GM12873 (cell line): Measurements from ENCODE around the gene FERMT2.

Experiments used
- TF ChIP-seq, protein P1 (sequence below): IDR thresholded peaks from 2 replicates; pipeline ENCODE4 v1.5.1; 2012; ENCODE audit warnings: low read depth, mild to moderate bottlenecking, moderate library complexity, low read length, control low read depth; ENCODE audit not compliant: insufficient read depth; ENCODE audit errors: missing control alignments

The FERMT2 gene

GRCh38 chr14:52922656-52923055 is 28.2 kb downstream of the FERMT2 start:
- TF ChIP-seq, protein P1, sequence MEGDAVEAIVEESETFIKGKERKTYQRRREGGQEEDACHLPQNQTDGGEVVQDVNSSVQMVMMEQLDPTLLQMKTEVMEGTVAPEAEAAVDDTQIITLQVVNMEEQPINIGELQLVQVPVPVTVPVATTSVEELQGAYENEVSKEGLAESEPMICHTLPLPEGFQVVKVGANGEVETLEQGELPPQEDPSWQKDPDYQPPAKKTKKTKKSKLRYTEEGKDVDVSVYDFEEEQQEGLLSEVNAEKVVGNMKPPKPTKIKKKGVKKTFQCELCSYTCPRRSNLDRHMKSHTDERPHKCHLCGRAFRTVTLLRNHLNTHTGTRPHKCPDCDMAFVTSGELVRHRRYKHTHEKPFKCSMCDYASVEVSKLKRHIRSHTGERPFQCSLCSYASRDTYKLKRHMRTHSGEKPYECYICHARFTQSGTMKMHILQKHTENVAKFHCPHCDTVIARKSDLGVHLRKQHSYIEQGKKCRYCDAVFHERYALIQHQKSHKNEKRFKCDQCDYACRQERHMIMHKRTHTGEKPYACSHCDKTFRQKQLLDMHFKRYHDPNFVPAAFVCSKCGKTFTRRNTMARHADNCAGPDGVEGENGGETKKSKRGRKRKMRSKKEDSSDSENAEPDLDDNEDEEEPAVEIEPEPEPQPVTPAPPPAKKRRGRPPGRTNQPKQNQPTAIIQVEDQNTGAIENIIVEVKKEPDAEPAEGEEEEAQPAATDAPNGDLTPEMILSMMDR, result no peak

DNA sequence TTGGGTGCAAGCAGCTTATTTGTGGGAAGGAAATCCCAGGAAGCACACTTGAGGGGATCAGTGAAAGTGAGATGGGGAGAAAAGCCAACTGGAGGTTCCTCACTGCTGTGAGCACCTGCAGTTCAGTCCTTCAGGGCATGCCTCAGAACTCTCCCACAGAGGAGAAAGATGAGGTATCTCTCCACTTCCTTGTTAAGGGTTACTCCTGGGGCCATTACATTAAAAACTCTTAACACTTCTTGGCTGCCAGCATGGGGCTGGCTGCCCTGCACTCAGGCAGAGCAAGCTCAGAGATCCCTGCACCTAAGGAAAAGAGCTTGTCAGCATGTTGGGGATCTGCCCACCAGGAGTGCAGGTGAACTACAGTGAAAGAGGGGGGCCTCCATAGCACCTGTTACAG is 28.8 kb downstream of the FERMT2 start:
- TF ChIP-seq, protein P1, result no peak

DNA sequence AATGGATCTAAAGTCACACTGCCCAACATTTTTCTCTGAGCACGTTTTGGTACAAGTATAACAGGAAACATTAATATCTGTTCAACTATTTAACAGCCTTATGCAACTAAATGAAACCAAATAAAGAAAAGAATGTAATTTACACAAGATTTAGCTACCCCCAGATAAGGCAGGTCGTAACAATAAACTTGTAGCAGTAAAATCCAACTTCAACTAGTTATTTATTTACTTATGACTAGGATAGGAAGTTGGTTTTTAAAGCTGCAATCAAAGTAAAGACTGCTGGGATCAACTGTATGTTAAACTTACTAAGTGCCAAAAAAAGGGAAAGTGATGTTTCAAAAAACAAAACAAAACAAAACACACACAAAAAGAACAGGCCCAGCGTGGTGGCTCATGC is 30.9 kb downstream of the FERMT2 start:
- TF ChIP-seq, protein P1, result no peak

GRCh38 chr14:52918486-52918885 is 32.4 kb downstream of the FERMT2 start:
- TF ChIP-seq, protein P1, result no peak

DNA sequence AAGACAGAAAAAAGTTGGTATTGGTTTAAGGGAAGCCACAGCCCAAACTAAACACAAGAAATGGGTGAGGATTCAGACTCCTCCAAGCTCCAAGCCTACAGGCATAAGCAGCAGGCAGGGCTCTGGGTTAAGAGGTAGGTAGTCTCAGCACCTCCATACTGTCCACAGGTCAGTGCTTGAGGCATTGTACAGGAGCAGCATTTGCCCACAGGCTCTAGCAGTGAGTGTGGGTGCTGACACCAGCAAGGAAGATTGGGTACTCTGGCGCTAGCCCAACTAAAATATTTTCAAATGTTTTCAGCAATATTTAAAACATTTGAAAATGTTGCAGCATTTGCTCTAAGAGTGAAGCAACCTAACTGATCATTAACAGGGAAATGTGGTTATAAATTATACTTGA is 33.1 kb downstream of the FERMT2 start:
- TF ChIP-seq, protein P1, result no peak

DNA sequence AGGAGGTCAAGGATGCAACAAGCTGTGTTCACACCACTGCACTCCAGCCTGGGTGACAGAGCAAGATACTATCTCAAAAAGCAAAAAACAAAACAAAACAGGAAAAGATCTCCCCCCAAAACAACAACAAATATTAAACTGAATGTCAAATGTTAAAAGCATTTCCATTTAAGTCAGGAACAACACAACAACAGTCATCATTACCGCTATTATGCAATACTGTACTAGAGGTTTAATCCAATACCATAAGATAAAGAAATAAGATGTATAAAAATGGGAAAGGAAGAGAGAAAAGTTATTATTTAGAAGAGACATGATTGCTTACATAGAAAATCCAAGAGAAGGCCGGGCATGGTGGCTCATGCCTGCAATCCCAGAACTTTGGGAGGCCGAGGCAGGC is 36.6 kb downstream of the FERMT2 start:
- TF ChIP-seq, protein P1, result no peak

- TF ChIP-seq, protein P1, result no peak
Measured at GRCh38 chr14:52913271-52913670, 37.6 kb downstream of the FERMT2 start.
